C4-2B (cell line): Measurements from ENCODE around the gene CIBAR2.

Experiments
- ZFX ChIP-seq: fragments of 450-650 bp; IDR thresholded peaks from 2 replicates; pipeline ENCODE4 v1.6.1; 2017
- TF ChIP-seq, protein P1 (sequence below): fragments of 450-650 bp; conservative IDR thresholded peaks from 2 replicates; pipeline ENCODE4 v1.5.1; 2017; ENCODE audit warnings: mild to moderate bottlenecking

DNA sequence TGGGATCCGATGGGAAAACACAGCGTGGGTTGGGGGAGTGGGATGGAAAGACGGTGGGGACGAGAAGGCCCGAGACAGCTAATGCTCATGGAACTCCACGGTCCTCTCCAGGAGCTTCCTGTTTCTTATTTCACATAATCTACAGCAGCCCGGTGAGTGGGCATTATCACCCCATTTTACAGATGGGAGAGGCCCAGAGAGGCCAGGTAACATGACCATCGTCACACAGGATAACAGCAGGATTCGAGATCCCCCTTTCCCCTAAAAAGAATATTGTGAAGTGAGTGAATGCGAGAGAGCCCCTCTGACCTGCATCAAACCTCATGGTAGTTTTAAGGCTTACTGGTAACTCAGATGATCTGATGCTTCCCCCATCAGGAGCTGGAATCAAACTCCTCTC, 12.0 kb downstream of the CIBAR2 start:
- TF ChIP-seq, protein P1, sequence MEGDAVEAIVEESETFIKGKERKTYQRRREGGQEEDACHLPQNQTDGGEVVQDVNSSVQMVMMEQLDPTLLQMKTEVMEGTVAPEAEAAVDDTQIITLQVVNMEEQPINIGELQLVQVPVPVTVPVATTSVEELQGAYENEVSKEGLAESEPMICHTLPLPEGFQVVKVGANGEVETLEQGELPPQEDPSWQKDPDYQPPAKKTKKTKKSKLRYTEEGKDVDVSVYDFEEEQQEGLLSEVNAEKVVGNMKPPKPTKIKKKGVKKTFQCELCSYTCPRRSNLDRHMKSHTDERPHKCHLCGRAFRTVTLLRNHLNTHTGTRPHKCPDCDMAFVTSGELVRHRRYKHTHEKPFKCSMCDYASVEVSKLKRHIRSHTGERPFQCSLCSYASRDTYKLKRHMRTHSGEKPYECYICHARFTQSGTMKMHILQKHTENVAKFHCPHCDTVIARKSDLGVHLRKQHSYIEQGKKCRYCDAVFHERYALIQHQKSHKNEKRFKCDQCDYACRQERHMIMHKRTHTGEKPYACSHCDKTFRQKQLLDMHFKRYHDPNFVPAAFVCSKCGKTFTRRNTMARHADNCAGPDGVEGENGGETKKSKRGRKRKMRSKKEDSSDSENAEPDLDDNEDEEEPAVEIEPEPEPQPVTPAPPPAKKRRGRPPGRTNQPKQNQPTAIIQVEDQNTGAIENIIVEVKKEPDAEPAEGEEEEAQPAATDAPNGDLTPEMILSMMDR, result no peak
- no peak for TF ChIP-seq ZFX
